ENCODE data around the gene NRM.
A peak's percentile ranks its signal among the peaks of the same experiment; 100 is the strongest.
"Not testable (repeated sequence)": the region's sequence is repeated elsewhere in the genome, so short reads cannot be mapped to it uniquely, and the experiment has no call there.

Gene NRM

DNA sequence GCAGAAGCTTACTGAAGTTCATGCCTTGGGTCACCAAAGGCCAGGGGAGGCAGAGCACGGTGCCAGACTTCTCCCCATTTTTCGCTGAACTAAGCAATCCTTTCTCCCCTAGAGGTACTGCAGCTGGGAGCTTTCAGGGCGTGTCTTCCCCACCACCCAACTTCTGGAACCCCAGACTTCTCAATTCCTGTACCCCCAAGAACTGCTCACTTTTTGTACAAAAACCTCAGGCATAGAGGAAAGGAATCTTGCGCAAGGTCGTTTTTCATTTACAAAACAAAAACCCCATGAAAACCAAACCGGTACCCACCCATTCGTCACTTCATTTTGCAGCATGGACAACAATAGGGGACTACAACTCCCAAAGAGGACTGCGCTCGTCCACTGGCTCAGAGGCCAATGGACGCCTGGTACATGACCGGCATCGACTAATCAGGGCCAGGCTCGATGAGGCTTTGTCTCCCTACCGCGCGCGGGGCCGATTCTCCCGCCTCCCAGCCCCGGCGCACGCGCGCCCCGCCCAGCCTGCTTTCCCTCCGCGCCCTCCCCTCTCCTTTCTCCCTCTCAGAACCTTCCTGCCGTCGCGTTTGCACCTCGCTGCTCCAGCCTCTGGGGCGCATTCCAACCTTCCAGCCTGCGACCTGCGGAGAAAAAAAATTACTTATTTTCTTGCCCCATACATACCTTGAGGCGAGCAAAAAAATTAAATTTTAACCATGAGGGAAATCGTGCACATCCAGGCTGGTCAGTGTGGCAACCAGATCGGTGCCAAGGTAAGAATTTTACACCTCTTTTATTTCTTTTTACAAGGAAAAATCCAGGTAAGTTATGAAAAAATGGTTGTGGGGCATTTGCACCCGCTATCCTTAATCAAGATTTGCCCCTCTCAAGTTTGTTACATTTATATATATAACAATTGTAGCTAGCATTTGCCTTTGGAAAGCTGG is 29.3 kb upstream of the NRM start, which contains the start of gene TUBB:
Gene TUBB (plus strand): TSS at position 562 of the 947 bp plus-strand sequence. CDS start 155 bp downstream, at position 717.
- peak; percentile 95 for DNase-seq (ENCODE audit: low read depth)

DNA sequence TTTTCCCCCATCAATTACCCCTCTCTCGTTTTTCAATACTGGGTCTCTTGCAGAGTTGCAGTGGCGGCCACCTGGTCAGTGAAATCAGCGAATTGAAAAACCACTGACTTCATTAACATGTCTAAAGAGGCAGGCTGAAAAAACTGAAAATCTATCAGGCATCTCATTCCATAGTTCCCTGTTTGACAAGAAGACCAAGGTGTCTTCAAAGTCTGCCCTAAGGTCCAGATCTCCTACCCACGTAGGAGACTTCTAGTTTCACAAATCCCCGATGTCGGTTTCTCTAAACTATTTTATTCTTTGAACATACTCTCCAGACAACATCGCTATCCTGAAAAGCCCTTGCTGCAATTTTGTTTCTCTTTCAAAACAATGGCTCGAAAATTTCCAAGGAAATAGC is 28.6 kb upstream of the NRM start:
- DNase-seq (ENCODE audit: low read depth): no peak

DNA sequence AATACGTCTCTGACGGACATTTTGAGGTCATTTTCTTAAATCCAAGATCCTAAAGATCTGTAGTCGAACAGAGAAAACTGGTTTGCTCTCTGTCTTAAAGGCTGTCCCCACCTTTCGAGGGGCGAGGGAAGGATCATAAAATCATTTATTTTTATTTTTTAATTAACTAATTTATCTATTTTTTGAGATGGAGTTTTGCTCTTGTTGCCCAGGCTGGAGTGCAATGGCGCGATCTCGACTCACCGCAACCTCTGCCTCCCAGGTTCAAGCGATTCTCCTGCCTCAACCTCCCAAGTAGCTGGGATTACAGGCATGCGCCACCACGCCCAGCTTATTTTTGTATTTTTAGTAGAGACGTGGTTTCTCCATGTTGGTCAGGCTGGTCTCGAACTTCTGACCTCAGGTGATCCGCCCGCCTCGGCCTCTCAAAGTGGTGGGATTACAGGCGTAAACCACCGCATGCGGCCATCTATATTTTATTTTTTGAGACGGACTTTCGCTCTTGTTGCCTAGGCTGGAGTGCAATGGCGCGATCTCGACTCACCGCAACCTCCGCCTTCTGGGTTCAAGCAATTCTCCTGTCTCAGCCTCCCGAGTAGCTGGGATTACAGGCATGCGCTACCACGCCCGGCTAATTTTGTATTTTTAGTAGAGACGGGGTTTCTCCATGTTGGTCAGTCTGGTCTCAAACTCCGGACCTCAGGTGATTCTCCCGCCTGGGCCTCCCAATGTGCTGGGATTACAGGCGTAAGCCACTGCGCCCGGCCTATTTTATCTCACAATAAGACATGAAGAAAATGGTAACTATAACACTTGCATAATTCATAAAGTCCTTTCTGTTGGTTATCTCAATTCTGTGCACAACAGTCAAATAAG is 27.3 kb upstream of the NRM start:
- not testable (repeated sequence) for DNase-seq (ENCODE audit: low read depth)

DNA sequence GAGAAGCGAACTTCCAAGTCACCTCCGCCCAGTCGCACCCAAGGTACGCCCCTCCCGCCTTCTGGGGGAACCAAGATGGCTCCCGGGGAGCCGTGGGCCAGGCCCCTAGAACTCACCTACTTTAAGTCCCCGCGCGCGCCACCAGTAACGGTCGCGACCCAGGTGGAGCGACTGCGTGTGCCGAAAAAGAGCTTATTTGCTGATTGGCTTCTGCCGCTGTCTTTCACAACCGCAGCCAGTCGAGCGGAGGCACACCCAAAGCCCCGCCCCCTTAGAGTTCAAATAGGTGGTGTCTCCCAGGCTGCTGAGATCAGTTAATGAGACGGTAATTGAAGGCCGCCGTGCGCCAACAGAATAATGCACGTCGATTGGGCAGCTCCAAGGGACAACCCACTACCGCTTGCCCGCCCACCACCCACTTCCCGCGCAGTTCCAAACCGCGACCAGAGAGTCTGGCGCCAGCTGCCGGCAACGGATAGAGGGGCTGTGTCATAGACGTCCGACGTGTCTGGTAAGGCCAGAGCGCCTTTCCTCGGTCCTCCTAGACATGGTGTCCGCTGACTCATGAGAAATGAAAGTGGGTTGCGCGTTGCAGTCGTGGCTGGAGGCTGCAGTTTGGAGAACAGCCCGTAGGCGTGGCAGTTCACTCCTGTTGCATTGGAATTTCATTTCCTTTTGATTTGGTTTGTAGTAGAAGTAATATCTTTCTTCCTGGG is 26.5 kb upstream of the NRM start, which contains the start of gene MDC1:
Gene MDC1 (minus strand): TSS at position 153 of the 716 bp plus-strand sequence. CDS start 2,106 bp downstream, outside the sequence.
- DNase-seq (ENCODE audit: low read depth): peak; percentile 97

DNA sequence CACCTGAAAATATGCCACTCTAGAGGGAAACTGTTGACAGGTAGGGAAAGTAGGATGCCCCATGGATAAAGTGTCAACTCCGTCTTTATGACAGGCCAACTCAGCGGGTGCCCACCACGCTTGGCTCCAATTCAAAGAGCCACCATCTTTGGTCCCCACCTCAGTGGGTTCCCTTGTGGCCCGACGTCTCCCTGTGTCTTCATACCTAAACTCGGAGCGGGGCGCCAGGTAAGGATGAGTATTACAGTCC is 26.0 kb upstream of the NRM start:
- DNase-seq (ENCODE audit: low read depth): no peak

DNA sequence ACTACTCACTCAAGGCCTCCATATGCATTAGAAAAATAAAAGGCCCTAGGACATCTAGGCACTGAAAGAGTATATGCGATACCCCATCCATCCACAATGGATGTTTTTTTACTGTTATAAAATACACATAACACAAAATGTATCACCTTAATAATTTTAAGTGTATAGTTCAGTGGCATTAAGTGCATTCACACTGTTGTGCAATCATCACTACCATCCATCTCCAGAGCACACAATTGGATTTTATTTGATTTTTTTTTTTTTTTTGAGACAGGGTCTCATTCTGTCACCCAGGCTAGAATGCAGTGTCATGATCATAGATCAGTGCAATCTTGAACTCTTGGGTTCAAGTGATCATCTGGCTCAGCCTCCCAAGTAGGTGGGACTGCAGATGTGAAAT is 23.5 kb upstream of the NRM start:
- DNase-seq (ENCODE audit: low read depth): no peak

DNA sequence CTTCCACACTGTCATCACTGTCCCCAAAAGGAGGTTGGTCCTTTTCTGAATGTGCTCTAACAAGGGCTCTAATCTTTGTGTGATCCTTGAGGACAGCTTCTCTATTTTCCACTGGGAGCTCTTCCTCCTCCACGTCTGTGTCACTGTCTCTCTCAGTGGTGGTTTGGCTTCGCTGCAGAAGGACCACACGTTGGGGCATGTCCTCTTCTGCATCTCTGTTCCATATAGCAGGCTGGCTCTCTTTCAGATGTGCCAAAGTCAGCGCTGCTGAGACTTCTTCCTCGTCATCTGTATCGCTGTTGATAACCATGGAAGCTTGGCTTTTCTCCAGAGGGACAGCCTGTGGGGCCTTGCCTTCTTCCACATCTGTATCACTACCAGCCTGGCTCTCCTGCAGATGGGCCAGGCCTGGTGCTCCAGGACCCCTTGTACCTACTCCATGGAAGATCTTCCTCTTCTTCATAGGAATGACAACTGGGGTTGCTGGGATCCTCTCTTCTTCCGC is 21.7 kb upstream of the NRM start:
- no peak for DNase-seq (ENCODE audit: low read depth)

DNA sequence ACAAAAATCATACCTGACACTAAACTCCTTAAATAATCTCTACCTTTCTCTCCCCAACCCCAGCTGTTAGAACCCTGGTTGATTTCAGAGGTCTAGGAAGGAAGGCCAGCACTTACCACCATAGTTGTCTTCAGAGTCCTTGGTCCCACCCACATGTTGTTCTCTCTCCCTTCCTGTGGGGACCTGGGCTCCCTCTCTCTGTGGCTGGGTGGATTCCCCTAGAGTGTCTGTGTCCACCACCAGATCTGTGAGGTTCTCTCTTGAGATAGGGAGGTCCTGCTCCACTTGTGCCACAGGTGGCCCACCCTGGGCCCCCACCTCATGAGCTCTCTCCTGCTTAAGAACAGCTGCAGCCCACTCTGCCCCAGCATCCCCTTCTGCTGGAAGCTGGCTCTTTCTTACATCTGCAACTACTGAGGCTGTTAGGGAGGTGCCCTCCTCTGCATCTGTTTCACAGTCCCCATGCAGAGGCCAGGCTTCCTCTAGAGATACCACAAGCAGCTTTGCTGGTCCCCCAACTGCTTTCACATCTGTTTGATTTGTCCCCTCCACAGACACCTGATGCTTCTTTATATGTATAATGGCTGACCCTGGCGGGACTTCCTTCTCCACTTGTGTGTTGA is 21.1 kb upstream of the NRM start:
- no peak for DNase-seq (ENCODE audit: low read depth)

DNA sequence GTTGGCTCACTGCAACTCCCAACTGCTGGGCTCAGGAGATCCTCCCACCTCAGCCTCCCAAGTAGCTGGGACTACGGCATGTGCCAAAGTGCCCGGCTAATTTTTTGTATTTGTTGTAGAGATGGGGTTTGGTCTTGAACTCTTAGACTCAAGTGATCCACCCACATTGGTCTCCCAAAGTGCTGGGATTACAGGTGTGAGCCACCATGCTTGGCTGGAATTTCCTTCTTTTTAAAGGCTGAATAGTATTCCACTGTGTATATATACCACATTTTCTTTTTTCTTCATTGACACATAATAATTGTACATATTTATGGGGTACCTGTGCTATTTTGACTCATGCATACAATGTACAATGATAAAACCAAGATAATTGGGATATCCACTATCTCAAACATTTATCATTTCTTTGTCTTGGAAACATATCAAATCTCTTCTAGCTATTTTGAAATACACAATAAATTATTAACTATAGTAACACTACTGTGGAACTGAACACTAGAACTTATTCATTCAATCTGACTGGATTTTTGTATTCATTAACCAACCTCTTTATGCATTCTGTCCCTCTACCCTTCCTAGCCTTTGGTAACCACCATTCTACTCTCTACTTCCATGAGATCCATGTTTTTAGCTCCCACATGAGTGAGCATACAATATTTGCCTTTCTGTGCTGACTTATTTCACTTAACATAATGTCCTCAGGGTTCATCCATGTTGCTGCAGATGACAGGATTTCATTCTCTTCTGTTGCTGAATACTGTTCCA is 18.5 kb upstream of the NRM start:
- DNase-seq (ENCODE audit: low read depth): no peak

DNA sequence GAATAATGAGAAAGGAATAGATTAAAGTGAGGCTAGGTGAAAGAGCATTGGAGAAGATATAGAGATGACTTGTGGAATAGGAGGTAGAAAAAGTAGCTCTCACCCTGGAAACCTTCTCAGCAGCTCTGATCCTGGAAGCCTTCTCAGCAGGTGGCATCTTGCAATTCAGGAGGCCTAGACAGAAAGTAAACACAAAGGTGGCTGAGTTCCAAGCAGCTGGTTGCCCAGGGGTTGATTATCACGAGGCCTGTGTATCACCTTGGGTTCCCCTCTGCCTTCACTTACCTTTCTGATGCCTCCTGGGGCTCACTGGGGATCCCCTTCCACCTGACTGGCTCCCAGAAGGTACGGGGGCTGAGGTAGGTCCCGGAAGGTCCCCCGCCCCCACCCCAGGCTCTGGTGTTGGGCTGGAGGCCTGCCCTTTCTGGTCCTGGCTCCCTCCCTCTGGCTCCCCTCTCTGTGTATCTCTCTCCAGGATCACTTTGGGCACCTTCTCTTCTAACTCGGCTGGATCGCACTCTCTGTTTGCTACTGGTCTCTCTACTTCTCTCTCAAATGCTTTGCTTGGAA is 16.6 kb upstream of the NRM start:
- DNase-seq (ENCODE audit: low read depth): no peak

DNA sequence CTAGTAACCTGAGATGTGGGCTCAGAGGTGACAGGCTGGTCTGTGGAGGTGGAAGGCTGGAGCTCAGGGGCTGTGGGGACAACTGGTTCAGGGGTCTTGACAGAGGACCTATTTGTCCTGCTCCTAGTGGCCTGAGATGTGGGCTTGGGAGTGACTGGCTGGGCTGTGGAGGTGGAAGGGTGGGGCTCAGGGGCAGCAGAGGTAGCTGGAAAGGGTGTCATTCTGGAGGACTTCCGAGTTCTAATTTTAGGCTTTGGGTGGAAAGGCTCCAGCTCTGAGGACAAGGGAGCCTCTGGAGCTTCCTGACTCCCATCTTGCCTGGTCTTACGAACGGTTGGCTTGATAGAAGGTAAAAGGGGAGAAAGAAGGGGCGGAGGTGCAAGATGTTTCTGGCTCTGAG is 14.8 kb upstream of the NRM start:
- DNase-seq (ENCODE audit: low read depth): no peak

DNA sequence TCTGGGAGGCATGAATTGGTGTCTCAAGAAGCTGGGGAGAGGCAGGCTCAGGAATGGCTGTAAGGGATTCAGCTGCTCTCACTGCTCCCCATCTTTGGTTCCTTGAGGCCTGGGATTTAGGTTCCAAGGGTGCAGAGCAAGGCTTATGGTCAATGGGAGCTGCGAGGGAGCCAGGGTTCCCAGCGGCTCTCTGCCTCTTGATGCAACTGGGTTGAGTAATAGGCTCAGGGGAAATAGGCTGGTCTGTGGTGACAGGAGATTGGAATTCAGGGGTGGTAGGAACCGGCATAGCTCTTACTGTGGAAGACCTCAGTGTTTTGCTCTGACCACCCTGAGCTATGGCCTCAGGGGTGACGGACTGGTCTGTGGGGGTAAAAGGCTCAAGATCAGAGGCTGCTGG is 13.0 kb upstream of the NRM start:
- DNase-seq (ENCODE audit: low read depth): no peak

DNA sequence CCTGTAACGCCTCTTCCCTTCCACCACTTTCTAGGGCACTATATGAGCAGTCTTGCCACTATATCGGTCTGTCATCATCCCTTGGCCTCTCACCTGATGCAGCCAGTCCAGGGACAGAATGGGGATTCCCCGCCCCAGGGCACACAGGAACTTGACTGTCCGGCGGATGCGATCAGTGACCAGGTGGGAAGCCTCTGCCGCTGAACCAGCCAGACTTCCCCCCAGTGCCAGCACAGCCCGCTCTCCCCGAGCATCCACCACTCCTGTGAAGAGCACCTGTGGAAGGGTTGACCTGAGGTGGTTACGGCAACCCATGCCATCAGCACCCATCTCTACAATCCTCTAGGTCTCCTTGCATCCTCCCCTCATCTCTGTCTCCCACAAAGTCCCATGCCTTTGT is 12.2 kb upstream of the NRM start:
- DNase-seq (ENCODE audit: low read depth): no peak

DNA sequence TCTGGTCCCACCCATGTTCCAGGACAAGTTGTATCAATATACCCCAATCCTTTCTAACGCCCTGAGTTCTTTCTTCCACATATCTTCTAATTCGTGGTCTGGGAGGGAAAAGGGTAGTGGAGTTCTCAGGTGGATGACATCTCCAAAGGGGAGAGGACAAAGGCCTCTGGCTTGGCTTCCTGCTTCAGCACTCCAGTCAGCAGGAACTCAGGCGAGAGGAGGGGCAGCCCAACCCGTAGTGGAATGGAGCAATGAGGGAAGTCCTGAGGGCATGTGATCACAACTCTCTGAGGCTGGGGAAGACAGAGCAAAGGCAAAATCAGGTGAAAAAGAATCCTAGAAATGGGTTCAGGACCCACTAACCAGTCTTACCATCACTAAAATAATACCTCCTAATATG is 9.6 kb upstream of the NRM start:
- no peak for DNase-seq (ENCODE audit: low read depth)

DNA sequence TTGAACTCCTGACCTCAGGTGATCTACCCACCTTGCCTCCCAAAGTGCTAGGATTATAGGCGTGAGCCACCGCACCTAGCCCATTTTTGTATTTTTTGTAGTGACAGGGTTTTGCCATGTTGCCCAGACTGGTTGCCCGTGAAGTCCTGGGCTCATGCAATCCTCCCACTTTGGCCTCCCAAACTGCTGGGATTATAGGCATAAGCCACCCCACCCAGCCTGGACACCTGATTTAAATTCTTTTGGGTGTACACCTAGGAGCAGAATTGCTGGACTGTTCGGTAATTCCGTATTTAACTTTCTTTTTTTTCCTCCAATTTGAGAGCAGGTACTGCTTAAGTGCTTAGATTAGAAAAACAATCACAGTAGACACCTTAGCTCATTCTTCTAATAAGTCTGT is 5.6 kb upstream of the NRM start:
- no peak for DNase-seq (ENCODE audit: low read depth)

DNA sequence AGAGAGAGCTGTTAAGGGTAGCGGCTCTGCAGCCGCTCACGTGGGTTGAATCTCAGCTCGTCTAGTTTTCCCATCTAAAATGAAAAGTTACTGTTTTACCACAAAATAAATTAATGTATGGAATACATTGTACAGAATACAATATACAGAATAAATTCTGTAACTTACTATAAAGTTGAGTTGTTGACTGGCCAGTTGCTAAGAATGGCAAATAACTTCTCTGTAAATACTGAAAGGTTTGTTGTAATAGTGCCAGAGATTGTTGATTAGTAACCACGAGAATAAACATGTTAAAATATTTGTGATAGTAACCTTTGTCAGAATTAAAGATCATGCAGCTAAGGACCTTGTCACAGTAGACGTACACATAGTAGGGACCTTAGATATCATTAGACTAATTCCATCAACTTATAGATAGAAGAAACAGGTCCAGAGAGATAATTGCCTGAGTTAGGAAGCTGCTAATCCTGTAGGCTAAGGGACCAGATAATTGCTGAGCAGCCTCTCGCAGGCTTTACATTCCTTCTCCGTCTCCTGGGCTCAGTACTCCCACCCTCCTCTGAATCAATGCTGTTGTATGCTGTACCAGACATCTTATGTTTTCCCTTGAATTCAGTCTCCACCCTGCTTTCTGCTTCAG is 544 bp upstream of the NRM start:
- DNase-seq (ENCODE audit: low read depth): no peak

DNA sequence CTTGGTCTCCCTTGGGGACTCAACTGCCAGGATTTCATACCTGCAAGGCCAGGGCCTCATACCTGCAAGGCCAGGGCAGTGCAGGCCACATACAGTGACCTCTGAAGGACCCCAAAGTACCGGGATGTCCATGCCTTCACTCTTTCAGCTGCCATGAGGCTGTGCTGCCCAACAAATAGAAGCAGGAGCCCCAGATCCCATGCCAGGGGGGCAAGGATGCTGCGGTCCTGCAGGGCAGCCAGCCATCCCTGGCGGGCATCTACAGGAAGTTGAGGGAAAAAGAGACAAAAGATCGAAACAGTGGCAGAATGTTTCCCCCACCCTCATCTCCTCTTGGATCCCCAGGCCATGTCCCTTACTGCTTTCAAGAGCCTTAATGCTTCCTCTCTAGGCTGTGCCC is 799 bp downstream of the NRM start:
- DNase-seq (ENCODE audit: low read depth): no peak

DNA sequence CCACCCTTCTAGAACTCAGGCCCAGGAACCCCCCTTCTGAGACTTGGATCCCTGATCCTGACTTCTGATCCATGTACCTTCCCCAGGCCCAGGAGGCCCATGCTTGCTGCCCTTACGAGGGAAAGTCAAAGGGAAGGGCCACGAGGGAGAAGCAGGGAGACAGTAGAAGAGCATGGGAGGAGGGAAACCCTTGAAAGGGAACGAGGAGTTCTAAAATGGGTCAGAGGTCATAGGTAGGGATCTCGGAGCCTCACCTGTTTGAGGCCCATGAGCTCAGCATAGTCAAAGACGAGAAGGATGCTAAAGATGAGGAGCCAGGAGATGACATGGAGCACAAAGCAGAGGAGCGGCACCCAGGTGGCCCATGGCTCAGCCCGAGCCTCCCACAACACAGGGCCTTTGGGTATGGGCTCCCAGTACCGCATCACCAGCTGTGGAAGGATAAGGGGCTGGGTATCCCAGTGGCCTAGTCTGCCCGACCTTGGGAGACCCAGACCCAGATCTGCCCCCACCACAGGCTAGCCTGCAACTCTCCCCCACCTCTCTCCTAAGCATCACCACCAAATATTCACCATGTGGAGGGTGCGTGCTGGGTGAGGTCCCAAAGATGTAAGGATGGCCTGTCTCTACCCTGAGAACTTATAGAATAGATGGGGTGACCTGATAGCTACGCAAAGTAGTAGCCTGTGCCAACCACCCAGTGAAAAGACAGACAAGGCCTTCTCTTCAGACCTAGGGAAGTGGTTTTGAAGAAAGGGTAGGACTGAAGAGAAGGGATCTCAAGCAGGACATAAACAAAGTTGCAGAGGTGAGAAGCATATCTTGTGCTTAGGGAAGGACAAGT is 1.5 kb downstream of the NRM start:
- DNase-seq (ENCODE audit: low read depth): no peak

DNA sequence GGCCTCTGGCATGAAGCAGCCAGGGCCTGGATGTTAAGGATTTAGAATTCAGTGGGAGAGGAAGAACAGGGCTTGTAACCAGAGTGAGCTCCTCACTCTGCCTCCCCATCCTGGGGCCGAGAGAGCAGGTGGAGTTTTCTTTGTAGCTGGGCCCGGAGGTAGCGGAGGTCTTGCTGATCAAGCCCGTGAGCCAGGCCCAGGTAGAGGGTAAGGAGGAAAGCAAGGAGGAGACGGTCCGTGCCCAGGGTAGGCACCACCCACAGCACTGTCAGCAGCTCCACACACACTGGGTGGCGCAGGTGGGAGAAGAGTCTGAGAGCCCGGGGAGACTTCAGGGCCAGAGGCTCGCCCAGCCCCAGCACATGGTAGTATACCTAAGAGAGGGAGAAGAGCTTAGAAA is 2.2 kb downstream of the NRM start:
- no peak for DNase-seq (ENCODE audit: low read depth)

All from activated T-cell treated with anti-CD3 and anti-CD28 coated beads for 48 hours (primary cell).